SHP77 treated with DMSO at 0.1 percent for 48 hours (cell line): ENCODE measurements around the gene DHODH.
A peak's percentile ranks its signal among the peaks of the same experiment; 100 is the strongest.
"Not testable (repeated sequence)": the region's sequence is repeated elsewhere in the genome, so short reads cannot be mapped to it uniquely, and the experiment has no call there.

Experiments
- DNase-seq: peaks from one replicate; lab custom pipeline; 2025; lab: John Stamatoyannopoulos, UW

DHODH gene

DNA sequence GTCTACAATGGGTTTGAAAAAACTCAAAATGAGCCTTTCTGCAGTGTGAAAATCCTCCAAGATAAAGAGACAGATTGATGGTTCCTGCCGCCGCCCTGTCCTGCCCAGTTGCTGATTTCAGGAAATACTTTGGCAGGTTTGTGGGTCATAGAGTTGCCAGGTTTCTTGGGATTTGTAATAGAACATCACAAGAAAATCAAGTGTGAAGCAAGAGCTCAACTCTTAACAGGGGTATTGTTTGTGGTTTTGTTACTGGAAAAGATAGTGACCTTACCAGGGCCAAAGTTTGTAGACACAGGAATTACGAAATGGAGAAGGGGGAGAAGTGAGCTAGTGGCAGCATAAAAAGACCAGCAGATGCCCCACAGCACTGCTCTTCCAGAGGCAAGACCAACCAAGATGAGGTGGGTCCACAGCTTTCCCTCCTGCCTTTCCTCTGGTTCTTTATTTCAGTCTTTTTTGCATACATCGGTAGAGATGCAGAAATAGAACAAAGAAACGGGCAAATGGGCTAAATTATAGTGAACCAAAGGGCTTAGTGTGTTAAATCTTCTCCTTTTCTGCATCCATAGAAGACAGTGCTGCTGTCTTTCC lies 45.8 kb downstream of the DHODH start, which contains the start of gene HP:
Gene HP, plus strand, starts transcription at position 252 of the 594 bp plus-strand sequence. Its CDS starts 148 bp downstream, at position 400.
- DNase-seq, result not testable (repeated sequence)

DNA sequence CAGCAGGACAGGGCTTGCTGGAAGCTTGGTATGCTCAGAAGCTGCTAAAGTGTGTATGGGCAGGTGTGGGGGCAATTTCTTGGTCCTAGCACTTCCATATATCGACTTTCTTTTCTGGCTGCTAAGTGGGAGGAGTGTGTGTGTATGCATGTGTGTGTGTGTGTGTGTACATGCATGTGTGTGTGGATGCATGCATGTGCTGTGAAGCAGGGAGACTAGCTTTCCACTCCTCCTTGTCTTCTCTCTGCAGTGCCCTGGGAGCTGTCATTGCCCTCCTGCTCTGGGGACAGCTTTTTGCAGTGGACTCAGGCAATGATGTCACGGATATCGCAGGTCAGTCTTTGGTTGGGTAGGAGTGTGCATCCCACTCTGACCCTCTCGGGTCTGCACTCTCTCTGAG lies 47.4 kb downstream of the DHODH start:
- no peak for DNase-seq

DNA sequence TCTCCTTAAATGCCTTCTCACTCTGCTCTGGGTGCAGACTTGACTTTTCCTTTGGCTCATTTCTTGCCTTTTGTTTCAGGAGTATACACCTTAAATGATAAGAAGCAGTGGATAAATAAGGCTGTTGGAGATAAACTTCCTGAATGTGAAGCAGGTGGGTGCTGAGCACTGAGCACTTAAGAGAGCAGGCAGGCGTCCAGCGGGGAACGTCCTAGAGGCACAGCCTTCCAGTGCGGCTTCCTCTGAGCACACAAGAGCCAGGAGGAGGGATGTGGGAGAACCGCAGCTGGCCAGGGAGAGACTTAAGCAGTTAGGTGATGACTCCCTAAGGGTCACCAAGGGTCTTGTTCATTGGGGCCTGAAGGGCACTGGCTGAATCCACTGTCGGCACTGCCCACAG lies 48.8 kb downstream of the DHODH start:
- not testable (repeated sequence) for DNase-seq

DNA sequence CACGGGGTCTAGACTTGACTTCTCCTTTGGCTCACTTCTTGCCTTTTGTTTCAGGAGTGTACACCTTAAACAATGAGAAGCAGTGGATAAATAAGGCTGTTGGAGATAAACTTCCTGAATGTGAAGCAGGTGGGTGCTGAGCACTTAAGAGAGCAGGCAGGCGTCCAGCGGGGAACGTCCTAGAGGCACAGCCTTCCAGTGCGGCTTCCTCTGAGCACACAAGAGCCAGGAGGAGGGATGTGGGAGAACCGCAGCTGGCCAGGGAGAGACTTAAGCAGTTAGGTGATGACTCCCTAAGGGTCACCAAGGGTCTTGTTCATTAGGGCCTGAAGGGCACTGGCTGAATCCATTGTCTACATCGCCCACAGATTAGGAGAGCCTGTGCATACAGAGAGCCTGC lies 50.5 kb downstream of the DHODH start:
- DNase-seq, result not testable (repeated sequence)

DNA sequence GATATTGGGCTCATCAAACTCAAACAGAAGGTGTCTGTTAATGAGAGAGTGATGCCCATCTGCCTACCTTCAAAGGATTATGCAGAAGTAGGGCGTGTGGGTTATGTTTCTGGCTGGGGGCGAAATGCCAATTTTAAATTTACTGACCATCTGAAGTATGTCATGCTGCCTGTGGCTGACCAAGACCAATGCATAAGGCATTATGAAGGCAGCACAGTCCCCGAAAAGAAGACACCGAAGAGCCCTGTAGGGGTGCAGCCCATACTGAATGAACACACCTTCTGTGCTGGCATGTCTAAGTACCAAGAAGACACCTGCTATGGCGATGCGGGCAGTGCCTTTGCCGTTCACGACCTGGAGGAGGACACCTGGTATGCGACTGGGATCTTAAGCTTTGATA lies 51.9 kb downstream of the DHODH start:
- no peak for DNase-seq

DNA sequence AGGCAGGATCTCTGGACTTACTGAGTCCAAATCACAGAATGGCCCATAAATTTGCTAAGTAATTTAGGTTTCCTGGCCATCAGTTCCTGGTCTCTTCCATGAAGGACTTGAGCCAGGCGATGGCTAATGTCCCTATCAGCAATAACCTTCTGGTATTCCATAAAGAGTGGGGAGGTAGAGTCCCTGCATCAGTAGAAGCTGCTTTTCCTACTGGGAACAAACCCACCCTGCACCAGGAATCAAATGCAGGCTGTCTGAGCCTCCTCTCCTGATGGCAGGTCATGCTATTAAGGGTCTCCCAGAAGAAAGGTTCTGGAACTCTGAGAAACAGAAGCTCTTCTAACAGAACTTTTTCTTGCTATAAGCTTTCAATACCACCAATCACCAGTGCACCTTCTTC lies 53.0 kb downstream of the DHODH start:
- DNase-seq, result no peak

DNA sequence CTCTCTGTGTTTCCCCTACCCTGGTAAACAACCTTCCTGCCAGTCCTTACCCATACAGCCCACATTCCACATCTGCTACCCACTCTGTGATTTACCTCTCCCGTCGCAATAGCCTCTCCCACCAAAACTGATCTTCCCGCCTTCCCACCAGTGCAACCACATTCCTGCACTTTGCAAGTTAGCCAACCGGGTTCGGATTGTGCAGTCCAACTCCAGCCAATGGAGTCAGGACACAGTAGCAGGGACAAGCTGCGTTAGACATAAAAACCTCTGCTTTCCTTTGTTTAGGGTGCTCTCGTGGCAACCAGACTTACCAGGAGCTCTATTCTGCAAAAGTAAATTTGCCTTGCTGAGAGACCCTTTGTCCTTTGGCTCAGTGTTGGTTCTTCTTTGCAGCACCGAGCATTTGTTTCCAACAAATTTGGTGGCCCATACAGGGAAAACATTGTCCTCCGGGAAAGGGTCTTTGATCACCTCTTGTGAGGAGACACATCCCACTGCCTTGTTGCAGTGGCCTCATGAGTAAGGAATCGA lies 55.9 kb downstream of the DHODH start:
- DNase-seq, result no peak

DNA sequence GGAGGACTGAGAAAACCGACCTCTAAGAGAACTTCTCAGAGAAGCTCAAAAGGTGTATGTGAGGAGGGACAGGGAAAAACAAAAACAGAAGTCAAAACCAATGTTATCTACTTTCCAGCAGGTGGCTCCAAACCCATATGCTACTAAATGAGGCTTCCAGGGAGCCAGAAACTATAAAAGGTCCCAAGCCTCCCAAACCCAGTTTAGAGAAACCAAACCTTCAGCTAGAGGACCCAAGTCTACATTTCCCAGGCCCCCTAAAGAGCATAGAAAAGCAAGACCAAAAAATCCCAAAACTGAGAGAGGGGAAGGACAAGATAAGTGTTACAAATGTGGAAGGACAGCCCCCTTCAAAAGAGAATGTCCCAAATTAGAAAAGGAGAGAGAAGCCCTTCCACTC lies 58.2 kb downstream of the DHODH start:
- DNase-seq, result peak; percentile 5

DNA sequence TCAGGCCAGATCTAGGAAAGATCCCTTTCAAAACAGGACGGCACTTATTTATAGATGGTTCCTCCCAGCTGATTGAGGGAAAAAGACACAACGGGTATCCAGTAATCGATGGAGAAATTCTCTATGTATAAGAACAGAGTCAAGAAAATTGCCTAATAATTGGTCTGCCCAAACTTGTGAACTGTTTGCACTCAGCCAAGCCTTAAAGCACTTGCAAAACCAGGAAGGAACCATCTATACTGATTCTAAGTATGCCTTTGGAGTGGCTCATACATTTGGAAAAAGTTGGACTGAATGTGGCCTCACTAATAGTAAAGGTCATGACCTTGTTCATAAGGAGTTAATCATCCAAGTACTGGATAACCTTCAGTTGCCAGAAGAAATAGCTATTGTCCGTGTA lies 60.4 kb downstream of the DHODH start:
- no peak for DNase-seq

DNA sequence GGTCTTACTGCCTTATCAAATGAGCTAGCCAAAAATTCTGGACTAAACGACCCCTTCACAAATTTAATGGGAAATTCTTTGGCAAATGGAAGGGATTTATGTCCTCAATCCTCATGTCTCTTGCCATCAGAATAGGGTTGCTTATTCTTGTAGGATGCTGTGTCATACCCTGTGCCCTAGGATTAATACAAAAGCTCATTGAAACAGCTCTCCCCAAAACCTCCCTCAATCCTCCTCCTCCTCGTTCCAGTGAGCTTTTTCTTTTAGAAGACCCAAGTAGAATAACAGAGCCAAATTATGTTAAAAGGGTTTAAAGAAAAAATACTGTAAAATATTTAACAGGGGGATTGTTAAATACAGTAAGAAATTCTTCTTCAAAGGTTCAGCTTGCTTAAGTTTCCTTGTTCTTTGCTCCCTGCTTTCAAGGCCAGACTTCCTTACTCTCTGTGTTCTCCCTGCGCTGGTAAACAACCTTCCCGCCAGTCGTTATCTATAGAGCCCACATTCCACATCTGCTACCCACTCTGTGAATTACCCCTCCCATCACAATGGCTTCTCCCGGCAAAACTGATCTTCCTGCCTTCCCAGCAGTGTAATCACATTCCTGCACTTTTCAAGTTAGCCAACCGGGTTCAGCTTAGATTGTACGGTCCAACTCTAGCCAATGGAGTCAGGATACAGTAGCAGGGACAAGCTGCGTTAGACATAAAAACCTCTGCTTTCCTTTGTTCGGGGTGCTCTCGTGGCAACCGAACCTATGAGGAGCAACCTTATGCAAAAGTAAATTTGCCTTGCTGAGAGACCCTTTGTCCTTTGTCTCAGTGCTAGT lies 64.2 kb downstream of the DHODH start:
- DNase-seq, result no peak

DNA sequence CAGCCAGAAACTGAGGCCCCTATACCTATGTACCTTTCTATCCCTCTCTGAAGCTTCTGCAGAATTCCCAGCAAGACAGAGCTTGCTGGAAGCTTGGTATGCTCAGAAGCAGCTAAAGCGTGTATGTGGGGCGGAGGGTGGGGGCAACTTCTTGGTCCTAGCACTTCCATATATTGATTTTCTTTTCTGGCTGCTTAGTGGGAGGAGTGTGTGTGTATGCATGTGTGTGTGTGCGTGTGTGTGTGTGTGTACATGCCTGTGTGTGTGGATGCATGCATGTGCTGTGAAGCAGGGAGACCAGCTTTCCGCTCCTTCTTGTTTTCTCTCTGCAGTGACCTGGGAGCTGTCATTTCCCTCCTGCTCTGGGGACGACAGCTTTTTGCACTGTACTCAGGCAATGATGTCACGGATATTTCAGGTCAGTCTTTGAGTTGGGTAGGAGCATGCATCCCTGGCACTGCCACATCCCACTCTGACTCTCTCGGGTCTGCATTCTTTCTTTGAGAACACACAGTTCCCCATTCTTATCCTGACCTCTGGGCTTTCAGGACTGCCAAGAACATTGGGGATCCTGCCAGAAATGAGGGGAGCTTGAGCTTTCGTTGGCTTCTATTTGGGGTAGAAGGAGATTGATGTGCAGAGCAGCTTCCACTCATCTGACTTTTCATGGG lies 65.2 kb downstream of the DHODH start:
- DNase-seq, result no peak

DNA sequence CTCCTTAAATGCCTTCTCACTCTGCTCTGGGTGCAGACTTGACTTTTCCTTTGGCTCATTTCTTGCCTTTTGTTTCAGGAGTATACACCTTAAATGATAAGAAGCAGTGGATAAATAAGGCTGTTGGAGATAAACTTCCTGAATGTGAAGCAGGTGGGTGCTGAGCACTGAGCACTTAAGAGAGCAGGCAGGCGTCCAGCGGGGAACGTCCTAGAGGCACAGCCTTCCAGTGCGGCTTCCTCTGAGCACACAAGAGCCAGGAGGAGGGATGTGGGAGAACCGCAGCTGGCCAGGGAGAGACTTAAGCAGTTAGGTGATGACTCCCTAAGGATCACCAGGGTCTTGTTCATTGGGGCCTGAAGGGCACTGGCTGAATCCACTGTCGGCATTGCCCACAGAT lies 66.5 kb downstream of the DHODH start:
- DNase-seq, result not testable (repeated sequence)
